Thymus (tissue), 11 donors: Measurements from ENCODE around the gene ENGASE. TPM values are rescaled to one million over a fixed set of nuclear protein-coding genes. Genes with fewer than 3 reads are reported as not detected.

Experiments
- DNase-seq, 9 donors: peaks; one replicate each; pipeline ENCODE4 v3.0.0-alpha.2; 2013; ENCODE audit warnings: low spot score in 9 of 9, low read depth in 6 of 9, missing footprints in 1 of 9
- H3K27ac ChIP-seq, 2 donors: one replicate each; pipeline ENCODE4 v1.5.1; 2013; ENCODE audit warnings: control low read depth in 1 of 2, low read depth in 1 of 2, low read length in 1 of 2, mild to moderate bottlenecking in 1 of 2, moderate library complexity in 1 of 2
- H3K27me3 ChIP-seq, 2 donors: one replicate each; pipeline ENCODE4 v1.5.1; 2013; ENCODE audit warnings: low read length in 1 of 2; ENCODE audit not compliant: control insufficient read depth in 2 of 2, insufficient read depth in 1 of 2
- H3K36me3 ChIP-seq, 2 donors: one replicate each; pipeline ENCODE4 v1.5.1; 2013; ENCODE audit warnings: low read length in 1 of 2, mild to moderate bottlenecking in 1 of 2, moderate library complexity in 1 of 2; ENCODE audit not compliant: control insufficient read depth in 2 of 2, insufficient read depth in 2 of 2
- H3K4me1 ChIP-seq, 2 donors: one replicate each; pipeline ENCODE4 v1.5.1; 2013; ENCODE audit warnings: low read length in 2 of 2; ENCODE audit not compliant: control insufficient read depth in 2 of 2, insufficient read depth in 2 of 2
- H3K4me3 ChIP-seq, 2 donors: one replicate each; pipeline ENCODE4 v1.5.1; 2013; ENCODE audit warnings: low read length in 2 of 2, control low read depth in 1 of 2, mild to moderate bottlenecking in 1 of 2
- H3K9me3 ChIP-seq, 2 donors: one replicate each; pipeline ENCODE4 v1.5.1; 2013; ENCODE audit warnings: low read length in 1 of 2, mild to moderate bottlenecking in 1 of 2; ENCODE audit not compliant: control insufficient read depth in 2 of 2, insufficient read depth in 1 of 2
- WGBS: extraction: QIAGEN DNeasy Blood & Tissue Kit; methylation state at CpG from one replicate; pipeline ENCODE4 v1.1.7; 2013; 5-methylcytosine and 5-hydroxymethylcytosine counted together
- polyA plus RNA-seq: library from polyadenylated mRNA; stranded (reverse); fragments of 200-250 nt; gene quantifications from one replicate; pipeline ENCODE4 v1.2.3, GENCODE V29; 2013
- total RNA-seq: library from RNA; stranded (reverse); fragments of 120-200 nt; gene quantifications from one replicate; pipeline ENCODE4 v1.2.4, GENCODE V29; 2013
- donor health status: healthy.

ENGASE gene
- total and polyA plus RNA-seq, 2 donors = 11.2 to 71.1 TPM

DNA sequence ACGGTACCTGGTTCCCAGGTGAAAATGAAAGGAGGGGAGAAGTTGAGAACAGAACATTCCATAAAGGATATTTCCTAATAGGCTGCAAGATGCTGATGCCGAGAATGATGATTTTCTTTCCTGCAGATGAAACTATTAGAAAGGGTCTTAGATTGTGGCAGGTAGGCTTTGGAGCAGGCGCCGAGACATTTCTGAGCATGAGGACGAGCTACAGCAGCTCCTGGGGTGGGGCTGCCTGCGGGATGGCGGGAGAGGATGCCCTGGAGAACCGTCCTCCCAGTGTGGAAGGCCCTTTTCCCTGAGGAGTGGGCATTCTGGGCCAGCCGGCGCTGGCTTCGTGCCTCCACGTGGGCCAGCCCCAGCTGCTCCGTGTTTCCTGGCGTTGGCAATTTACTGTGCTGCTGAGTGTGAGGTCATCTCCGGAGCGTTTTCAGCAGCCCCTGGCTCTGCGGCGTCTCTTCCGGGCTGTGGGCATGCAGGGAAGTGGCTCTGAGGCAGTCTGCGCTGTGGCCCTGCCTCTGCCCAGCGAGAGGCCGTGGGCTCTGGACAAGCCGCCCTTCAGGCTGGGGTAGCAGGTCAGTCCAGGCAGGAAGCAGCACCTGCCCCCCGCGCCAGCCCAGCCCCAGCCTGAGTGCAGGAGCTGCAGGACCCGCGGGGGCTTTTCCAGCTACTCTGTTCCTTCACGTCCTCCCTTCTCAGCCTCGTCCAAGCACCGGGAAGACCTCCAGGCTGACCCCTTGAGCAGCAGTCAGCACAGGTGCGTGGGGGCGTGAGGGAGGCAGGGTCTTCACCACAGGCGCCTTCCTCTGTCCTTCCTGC, 12.2 kb downstream of the ENGASE start:
- Histone ChIP-seq H3K4me1 (no peaks in the 10 kb centered on the region), H3K9me3 (no peaks in the 10 kb centered on the region), H3K36me3 (peaks cover 8 to 58% of the 10 kb centered on the region in 2 donors), H3K27me3 (peaks cover 0 to under 1% of the 10 kb centered on the region in 2 donors), H3K27ac (no peak overlapping the region), H3K4me3 (no peak overlapping the region)
- DNase-seq = no peak
- 94% methylated on average over 33 of the region's 33 CpGs for WGBS

DNA sequence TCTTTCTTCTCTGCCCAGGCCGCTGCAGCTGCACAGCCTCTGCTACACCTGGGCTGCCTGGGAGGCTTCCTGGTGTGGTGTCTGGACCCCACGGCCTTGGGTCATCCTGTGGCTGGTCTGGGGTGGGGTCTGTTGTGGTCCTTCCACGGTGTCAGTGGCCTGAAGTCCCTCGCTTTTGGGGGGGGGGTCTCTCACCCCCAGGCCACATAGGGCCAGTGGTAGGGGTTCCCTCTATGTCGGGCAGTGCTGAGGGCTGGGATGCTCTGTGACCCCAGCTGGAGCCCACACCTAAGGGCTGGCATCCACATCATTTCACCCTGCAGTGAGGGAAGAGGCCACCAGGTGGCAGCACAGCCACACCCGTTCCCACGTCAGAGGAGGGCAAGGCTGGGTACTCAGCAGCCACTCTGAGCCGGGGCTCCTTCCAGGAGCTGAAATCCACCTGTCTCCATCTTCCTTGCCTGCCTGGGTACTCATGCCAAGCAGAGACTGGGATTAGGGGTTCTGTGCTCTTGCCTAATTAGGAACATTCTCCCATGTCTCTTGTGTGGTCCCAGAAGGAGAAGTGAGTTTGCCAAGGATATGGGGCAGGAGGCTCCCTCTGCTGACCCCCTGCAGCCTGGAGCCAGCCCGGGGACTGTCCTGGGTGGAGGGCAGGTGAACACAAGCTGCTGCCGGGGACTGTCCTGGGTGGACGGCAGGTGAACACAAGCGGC, 13.0 kb downstream of the ENGASE start:
- Histone ChIP-seq H3K4me3 (no peak overlapping the region), H3K27me3 (peaks cover 0 to 3% of the 10 kb centered on the region in 2 donors), H3K36me3 (peaks cover 8 to 52% of the 10 kb centered on the region in 2 donors), H3K9me3 (no peaks in the 10 kb centered on the region), H3K27ac (no peak overlapping the region), H3K4me1 (no peaks in the 10 kb centered on the region)
- WGBS = 60% methylated on average over 12 of the region's 12 CpGs
- peak in 7 of 9 donors; percentile 35 to 78 (median 61) for DNase-seq

DNA sequence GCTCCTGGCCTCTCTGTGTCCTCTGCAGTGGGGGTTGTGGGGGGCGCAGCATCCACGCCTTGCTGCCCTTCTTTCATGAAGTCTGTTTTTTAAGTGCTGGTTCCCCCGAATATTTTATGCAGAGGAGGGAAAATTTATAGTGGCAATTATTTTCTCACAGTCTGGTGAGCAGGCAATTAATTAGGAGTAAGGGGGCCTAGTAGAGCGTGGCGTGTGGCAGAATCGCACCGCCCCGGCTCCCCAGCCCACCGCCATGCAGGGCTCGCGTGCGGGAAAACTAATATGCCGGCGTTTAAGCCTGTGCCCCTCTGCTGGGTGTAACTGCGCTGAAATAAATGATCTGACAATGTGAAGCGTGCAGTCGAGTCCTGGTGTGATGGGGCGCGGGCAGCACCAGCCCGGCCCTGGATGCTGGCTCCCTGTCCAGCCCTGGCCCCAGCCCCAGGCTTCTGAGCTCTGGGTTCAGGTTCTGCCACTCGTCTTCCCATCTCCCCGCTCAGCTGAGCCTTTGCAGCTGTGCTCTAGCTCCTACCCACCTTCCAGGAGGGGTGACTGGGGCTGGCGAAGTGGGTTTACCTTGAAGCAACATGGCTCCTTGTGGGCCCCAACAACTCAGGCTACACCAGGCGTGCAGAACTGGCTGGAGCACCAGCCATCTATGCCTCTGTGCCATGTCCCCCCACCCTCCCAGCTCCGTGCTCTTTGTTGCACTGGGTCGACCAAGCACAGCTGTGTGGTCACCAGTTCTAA, 13.8 kb downstream of the ENGASE start:
- peaks cover 3 to 4% of the 10 kb centered on the region in 2 donors for H3K4me1 ChIP-seq
- H3K36me3 ChIP-seq = peaks cover 3 to 46% of the 10 kb centered on the region in 2 donors
- peaks cover 0 to 10% of the 10 kb centered on the region in 2 donors for H3K27me3 ChIP-seq
- H3K27ac ChIP-seq = no peak overlapping the region
- H3K9me3 ChIP-seq = no peaks in the 10 kb centered on the region
- 96% methylated on average over 26 of the region's 26 CpGs for WGBS
- H3K4me3 ChIP-seq = no peak overlapping the region
- DNase-seq = no peak

DNA sequence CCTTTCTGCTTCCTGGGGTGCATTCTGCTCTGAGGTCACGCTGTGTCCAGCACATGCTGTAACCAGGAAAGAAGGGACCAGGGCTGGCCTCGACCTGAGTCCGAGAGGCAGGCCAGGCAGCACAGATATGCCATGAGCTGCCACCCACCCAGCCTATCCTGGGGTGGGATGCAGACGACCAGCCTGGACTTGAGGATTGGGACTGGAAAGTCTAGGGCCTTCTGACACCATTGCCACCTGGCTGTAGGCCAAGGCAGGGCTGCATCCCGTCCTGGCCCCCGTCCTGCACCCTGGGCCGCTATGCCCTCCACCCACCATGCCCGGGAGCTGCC, 14.3 kb downstream of the ENGASE start:
- H3K27ac ChIP-seq = no peak overlapping the region
- no peaks in the 10 kb centered on the region for H3K9me3 ChIP-seq
- peaks cover 0 to 15% of the 10 kb centered on the region in 2 donors for H3K27me3 ChIP-seq
- H3K4me3 ChIP-seq = no peak overlapping the region
- H3K36me3 ChIP-seq = peaks cover 0 to 40% of the 10 kb centered on the region in 2 donors
- 92% methylated on average over 8 of the region's 8 CpGs for WGBS
- no peak for DNase-seq
- peaks cover 3 to 4% of the 10 kb centered on the region in 2 donors for H3K4me1 ChIP-seq

DNA sequence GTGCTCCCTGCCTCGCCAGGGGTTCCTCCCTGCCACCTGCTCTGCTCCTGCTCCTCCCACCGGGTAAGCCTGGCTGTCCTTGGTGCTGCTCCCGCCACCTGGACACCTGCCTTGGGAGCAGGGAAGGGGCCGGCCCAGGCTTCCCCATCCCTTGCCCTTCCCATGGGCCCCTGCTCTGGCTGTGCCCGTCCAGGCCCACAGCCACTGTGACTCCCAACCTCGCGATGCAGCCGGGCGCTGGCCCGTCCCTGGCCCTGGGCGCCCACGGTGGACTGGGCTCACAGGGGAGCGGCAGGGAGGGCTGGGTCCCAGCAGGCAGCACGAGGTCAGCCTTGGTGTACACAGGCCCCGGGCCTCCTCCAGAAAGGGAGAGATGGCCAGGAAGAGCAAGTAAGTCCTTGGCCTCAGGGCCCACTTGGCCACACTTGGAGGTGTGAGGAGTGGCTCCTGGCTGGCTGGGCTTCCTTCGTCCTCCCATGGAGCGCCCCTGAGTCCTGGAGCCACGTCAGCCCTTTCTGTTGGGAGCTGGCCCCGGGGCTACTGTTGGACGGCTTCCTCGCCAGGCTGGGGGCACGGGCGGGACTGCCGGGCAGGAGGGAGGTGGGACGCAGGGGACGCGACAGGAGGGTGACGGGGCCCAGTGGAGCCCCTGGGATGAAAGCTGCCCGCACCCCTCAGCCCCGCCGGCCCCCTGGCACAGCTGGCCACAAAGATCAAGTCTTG, 15.3 kb downstream of the ENGASE start:
- Histone ChIP-seq H3K27ac (no peak overlapping the region), H3K4me1 (peaks cover 3 to 4% of the 10 kb centered on the region in 2 donors), H3K27me3 (peaks cover 0 to 20% of the 10 kb centered on the region in 2 donors), H3K36me3 (peaks cover 0 to 31% of the 10 kb centered on the region in 2 donors), H3K9me3 (no peaks in the 10 kb centered on the region), H3K4me3 (no peak overlapping the region)
- WGBS = 94% methylated on average over 31 of the region's 31 CpGs
- no peak for DNase-seq

DNA sequence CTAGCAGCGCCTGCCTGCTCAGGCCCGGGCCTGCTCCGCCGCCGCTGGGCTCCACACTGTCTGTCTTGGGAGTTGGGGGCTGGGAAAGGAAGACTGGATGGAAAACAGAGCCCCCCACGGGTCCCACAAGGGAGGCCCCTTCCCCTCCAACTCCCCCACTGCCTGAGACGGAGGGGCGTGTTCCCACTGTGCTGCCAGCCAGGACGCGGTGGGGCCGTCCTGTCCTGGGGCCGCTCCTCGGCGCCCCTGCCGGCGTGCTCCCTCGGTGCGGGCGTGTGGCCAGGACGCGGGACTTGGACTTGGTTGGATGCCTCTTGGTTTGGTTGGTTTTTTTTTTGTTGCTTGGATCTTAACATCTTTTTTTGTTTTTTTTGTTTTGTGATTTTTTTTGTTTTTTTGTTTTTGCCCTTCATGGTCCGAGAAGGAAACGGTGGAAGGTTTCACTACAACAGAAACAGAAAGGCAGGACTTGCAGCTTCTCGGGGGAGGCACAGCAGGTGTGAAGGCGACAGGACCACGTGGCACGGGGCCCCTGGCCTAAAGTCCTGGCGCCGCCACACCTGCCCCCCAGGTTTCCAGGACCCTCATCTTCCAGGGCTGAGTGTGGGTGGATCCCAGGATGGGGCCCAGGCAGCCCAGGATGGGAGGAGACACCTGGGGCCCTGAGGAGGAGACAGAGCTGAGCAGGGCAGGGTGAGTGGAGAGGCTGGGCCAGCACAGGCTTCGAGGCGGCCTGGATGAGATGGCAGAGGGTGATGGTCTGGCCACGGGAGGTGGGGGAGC, 16.0 kb downstream of the ENGASE start:
- peaks cover 0 to 23% of the 10 kb centered on the region in 2 donors for H3K36me3 ChIP-seq
- H3K4me1 ChIP-seq = peaks cover 3 to 4% of the 10 kb centered on the region in 2 donors
- 81% methylated on average over 32 of the region's 32 CpGs for WGBS
- no peak for DNase-seq
- H3K4me3 ChIP-seq = no peak overlapping the region
- H3K9me3 ChIP-seq = no peaks in the 10 kb centered on the region
- peaks cover 0 to 28% of the 10 kb centered on the region in 2 donors for H3K27me3 ChIP-seq
- no peak overlapping the region for H3K27ac ChIP-seq

DNA sequence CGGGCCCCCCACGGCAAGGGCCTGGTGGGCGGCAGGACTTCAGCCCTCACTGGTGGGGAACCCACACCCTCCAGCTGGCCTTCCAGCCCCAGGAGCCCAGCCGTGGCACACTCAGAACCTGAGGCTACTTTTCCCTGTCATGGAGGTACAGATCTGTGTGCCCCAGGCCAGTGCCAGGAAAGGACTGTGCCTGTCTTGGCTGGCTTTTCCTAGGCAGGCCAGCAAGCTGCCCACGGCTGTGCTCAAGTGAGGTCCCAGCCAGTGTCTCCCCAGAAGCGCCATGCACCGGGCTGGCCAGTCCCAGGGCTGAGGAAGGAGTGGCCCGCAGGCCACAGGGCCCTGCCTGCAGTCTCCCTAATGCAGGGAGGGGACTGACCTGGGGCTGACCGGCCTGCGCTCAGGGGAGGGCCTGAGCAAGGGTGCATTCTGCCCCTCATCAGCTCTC, 16.6 kb downstream of the ENGASE start:
- peaks cover 0 to 17% of the 10 kb centered on the region in 2 donors for H3K36me3 ChIP-seq
- peaks cover 3 to 34% of the 10 kb centered on the region in 2 donors for H3K27me3 ChIP-seq
- peaks cover 3 to 4% of the 10 kb centered on the region in 2 donors for H3K4me1 ChIP-seq
- 95% methylated on average over 10 of the region's 10 CpGs for WGBS
- H3K27ac ChIP-seq = no peak overlapping the region
- H3K9me3 ChIP-seq = no peaks in the 10 kb centered on the region
- H3K4me3 ChIP-seq = no peak overlapping the region
- DNase-seq = no peak

DNA sequence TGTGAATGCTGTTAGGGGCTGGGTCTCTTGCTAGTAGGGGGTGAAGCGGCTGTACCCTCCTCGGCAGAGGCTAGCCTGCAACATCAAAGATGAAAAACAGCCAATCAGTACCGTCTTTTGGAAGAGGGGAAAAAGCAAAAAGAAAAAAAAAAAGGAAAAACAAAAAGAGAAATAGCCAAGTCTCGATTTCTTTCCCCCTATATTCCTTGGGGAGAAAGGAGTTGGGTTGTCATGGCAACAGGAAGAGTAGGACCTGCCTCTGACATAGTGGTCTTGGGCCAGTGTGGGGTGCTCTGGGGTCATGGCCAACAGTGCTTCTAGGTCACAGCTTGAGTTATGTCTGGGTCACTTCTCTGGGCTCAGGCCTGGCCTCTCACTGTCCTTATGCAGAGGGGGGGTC, 17.9 kb downstream of the ENGASE start:
- peaks cover 16 to 46% of the 10 kb centered on the region in 2 donors for H3K27me3 ChIP-seq
- H3K27ac ChIP-seq = no peak overlapping the region
- WGBS = 80% methylated on average over 4 of the region's 4 CpGs
- H3K4me1 ChIP-seq = peaks cover 3 to 4% of the 10 kb centered on the region in 2 donors
- DNase-seq = no peak
- H3K36me3 ChIP-seq = peaks cover 0 to 7% of the 10 kb centered on the region in 2 donors
- no peak overlapping the region for H3K4me3 ChIP-seq
- H3K9me3 ChIP-seq = no peaks in the 10 kb centered on the region
